Naive thymus-derived CD4-positive, alpha-beta T cell (primary cell): ENCODE results near the gene ERICH6. TPM values are rescaled to one million over a fixed set of nuclear protein-coding genes. Genes with fewer than 3 reads are reported as not detected.

Experiments
- ATAC-seq: fragments of 150-1000 bp; cut with Tn5 transposase; 2 replicates; pipeline ENCODE4 v1.10.0; 2021; ENCODE audit warnings: mild to moderate bottlenecking, moderate library complexity
- CTCF ChIA-PET: fragments of 350-600 bp; sonication (Branson Sonifier 250); formaldehyde crosslinking; loops from one replicate; lab custom pipeline; 2021; ENCODE audit warnings: antibody characterized with exemption; lab: Charles Lee
- POLR2A ChIA-PET: fragments of 350-600 bp; sonication (Branson Sonifier 250); formaldehyde crosslinking; loops from one replicate; lab custom pipeline; 2021; ENCODE audit warnings: antibody characterized with exemption, inconsistent platforms; lab: Charles Lee
- DNase-seq, 9 donors: peaks; one replicate each; pipeline versions ENCODE4 v3.0.0 to v3.0.0-alpha.2; 2020 to 2022; ENCODE audit warnings: mixed read lengths in 1 of 9
- H3K27ac ChIP-seq: one replicate; pipeline ENCODE4 v1.7.0; 2013; ENCODE audit warnings: mild to moderate bottlenecking, low read depth, low read length, moderate library complexity
- H3K27me3 ChIP-seq, 2 donors: one replicate each; pipeline ENCODE4 v1.7.0; 2013; ENCODE audit warnings: low read length in 2 of 2, mild to moderate bottlenecking in 2 of 2, moderate library complexity in 2 of 2; ENCODE audit not compliant: control insufficient read depth in 2 of 2, insufficient read depth in 2 of 2
- H3K36me3 ChIP-seq, 3 experiments: 1 replicate in 2 of 3; 2 replicates in 1 of 3; pipeline ENCODE4 v1.7.0; 2013; ENCODE audit warnings: low read length in 3 of 3, mild to moderate bottlenecking in 3 of 3, moderate library complexity in 1 of 3; ENCODE audit not compliant: insufficient read depth in 3 of 3, control insufficient read depth in 2 of 3
- H3K4me1 ChIP-seq, 2 donors: one replicate each; pipeline ENCODE4 v1.7.0; 2013; ENCODE audit warnings: low read length in 2 of 2, mild to moderate bottlenecking in 2 of 2, moderate library complexity in 1 of 2; ENCODE audit not compliant: control insufficient read depth in 2 of 2, insufficient read depth in 2 of 2
- H3K4me3 ChIP-seq: 2 replicates; pipeline ENCODE4 v1.7.0; 2013; ENCODE audit warnings: mild to moderate bottlenecking, low read length
- H3K9me3 ChIP-seq, 3 experiments: 1 replicate in 2 of 3; 2 replicates in 1 of 3; pipeline ENCODE4 v1.7.0; 2013; ENCODE audit warnings: low read length in 3 of 3; ENCODE audit not compliant: control insufficient read depth in 2 of 3
- H3K27ac Mint-ChIP-seq, 9 donors: one replicate each; pipeline ENCODE4 v1.8.0; 2020 to 2022; ENCODE audit warnings: mixed read lengths in 9 of 9, mild to moderate bottlenecking in 8 of 9, moderate library complexity in 5 of 9, inconsistent platforms in 2 of 9
- H3K27me3 Mint-ChIP-seq, 5 donors: one replicate each; pipeline ENCODE4 v1.8.0; 2021 to 2022; ENCODE audit warnings: mixed read lengths in 5 of 5, mild to moderate bottlenecking in 1 of 5
- H3K36me3 Mint-ChIP-seq, 5 donors: one replicate each; pipeline ENCODE4 v1.8.0; 2020 to 2022; ENCODE audit warnings: mixed read lengths in 5 of 5, mild to moderate bottlenecking in 3 of 5, inconsistent platforms in 1 of 5
- H3K4me1 Mint-ChIP-seq, 7 donors: one replicate each; pipeline ENCODE4 v1.8.0; 2020 to 2022; ENCODE audit warnings: mixed read lengths in 7 of 7, mild to moderate bottlenecking in 3 of 7, inconsistent platforms in 1 of 7
- H3K4me3 Mint-ChIP-seq, 10 donors: one replicate each; pipeline ENCODE4 v1.8.0; 2020 to 2022; ENCODE audit warnings: mild to moderate bottlenecking in 10 of 10, mixed read lengths in 10 of 10, moderate library complexity in 6 of 10, inconsistent platforms in 2 of 10
- H3K9me3 Mint-ChIP-seq, 11 donors: one replicate each; pipeline ENCODE4 v1.8.0; 2020 to 2022; ENCODE audit warnings: mixed read lengths in 11 of 11, mild to moderate bottlenecking in 4 of 11, inconsistent platforms in 1 of 11, moderate library complexity in 1 of 11
- intact Hi-C, 2 donors: fragments of 100-400 bp; cut with micrococcal nuclease; formaldehyde crosslinking; loops; one replicate each; pipeline ENCODE4 v1.15.1; 2023
- polyA plus RNA-seq, 2 donors: library from polyadenylated mRNA; unstranded; fragments of 300-500 nt; fragmentation: Illumina TruSeq; gene quantifications; one replicate each; pipeline ENCODE4 v1.2.3, GENCODE V29; 2021
- total RNA-seq, 6 experiments: library from RNA in 5 of 6; stranded (reverse) in 5 of 6; gene quantifications; 1 replicate in 5 of 6; 2 replicates in 1 of 6; pipeline ENCODE4 v1.2.3 and lab custom pipeline; 2021 to 2026

ERICH6 gene
- total and polyA plus RNA-seq, 7 experiments from 2014 or later = 0.24 to 1.4 (median 0.53) TPM; not detected in 2

DNA sequence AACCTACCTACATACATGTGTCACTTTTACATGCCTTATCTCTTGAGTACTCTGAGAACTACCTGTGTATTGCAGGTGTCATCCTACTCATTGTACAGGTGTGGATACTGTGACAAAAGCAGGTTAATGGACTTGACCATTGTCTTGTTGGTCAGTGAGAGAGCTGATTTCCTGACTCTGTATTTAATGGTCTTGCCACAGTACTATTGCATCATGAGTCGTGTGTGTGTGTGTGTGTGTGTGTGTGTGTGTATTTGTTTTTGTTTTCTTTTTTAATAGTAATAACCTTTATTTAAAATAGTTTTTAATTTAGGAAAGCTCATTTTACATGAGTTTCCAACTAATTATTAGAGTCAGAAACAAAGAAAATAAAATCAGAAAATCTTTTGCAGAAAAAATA, 92.9 kb downstream of the ERICH6 start:
- no peak overlapping the region for H3K27ac ChIP-seq
- Mint-ChIP-seq H3K4me3 (peak overlapping the region in 5 of 10 donors; percentile 47 to 93 (median 59)), H3K27me3 (no peaks in the 10 kb centered on the region), H3K27ac (peak overlapping the region in 2 of 9 donors; percentile 2 to 72), H3K36me3 (peaks cover 10 to 44% (median 39%) of the 10 kb centered on the region in 5 donors), H3K4me1 (peaks cover 60 to 84% (median 80%) of the 10 kb centered on the region in 7 donors), H3K9me3 (peaks cover 0 to 5% (median 0%) of the 10 kb centered on the region in 11 donors)
- peaks cover 0 to 14% (median 0%) of the 10 kb centered on the region in 3 experiments for H3K36me3 ChIP-seq
- intact Hi-C loops = no loop called here
- no peaks in the 10 kb centered on the region for H3K27me3 ChIP-seq
- no peaks in the 10 kb centered on the region for H3K9me3 ChIP-seq
- ChIA-PET CTCF (no interaction called here), POLR2A (interaction anchor here (0.6 to 1.4 kb wide), 2 partner anchors 8 to 193 kb away, joined by 3 to 7 read pairs; partner anchors contain the start of gene SELENOT)
- peaks cover 44 to 54% of the 10 kb centered on the region in 2 donors for H3K4me1 ChIP-seq
- DNase-seq = no peak
- ATAC-seq = no peak
- H3K4me3 ChIP-seq = no peak overlapping the region

DNA sequence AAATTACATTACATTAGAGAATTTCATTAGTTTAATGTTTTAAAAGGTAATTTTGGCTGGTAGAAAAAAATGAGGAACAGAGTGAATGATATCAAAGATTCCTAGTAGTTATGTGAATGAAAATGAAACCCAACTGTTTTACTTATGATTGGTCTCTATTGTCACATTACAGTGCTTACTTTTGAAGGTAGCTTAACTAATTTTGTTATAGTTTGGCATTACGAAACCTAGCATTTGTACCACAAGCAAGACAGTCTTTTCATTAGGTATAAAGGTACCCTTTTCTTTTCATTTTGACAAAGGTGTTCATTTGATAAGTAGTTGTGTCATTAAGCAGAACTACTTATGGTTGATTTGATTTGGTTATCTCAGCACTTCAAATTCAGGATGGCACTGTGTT, 93.7 kb downstream of the ERICH6 start:
- Histone ChIP-seq H3K36me3 (peaks cover 0 to 14% (median 0%) of the 10 kb centered on the region in 3 experiments), H3K9me3 (no peaks in the 10 kb centered on the region), H3K27ac (no peak overlapping the region), H3K4me1 (peaks cover 48 to 60% of the 10 kb centered on the region in 2 donors), H3K27me3 (no peaks in the 10 kb centered on the region), H3K4me3 (no peak overlapping the region)
- Mint-ChIP-seq H3K27me3 (no peaks in the 10 kb centered on the region), H3K27ac (peak overlapping the region in 3 of 9 donors; percentile 2 to 75 (median 72)), H3K36me3 (peaks cover 10 to 47% (median 40%) of the 10 kb centered on the region in 5 donors), H3K4me3 (peak overlapping the region in 9 of 10 donors; percentile 2 to 93 (median 54)), H3K4me1 (peaks cover 63 to 92% (median 88%) of the 10 kb centered on the region in 7 donors), H3K9me3 (peaks cover 0 to 5% (median 0%) of the 10 kb centered on the region in 11 donors)
- CTCF ChIA-PET = interaction anchor here (0.6 kb wide), 1 partner anchor 149 kb away, joined by 3 read pairs; no protein-coding TSS in a partner anchor
- POLR2A ChIA-PET = no interaction called here
- no peak for DNase-seq
- intact Hi-C loops = no loop called here
- no peak for ATAC-seq

Other genes with a start within 250 kb of the ERICH6 start
- 100 to 1,000 TPM in 4 of 5 experiments, 10 to 100 TPM in 1; 89.4 to 120 (median 115) TPM for gene SERP1, start 157.4 kb downstream of the ERICH6 start, total RNA-seq
- 100 to 1,000 TPM; 115 to 140 TPM for gene SERP1, start 157.4 kb downstream of the ERICH6 start, polyA plus RNA-seq
- gene EIF2A, start 157.1 kb downstream of the ERICH6 start, total RNA-seq = 100 to 1,000 TPM in 4 of 5 experiments, 10 to 100 TPM in 1; 94.7 to 135 (median 105) TPM
- 10 to 100 TPM; 54.1 to 58.4 TPM for gene EIF2A, start 157.1 kb downstream of the ERICH6 start, polyA plus RNA-seq
- 100 to 1,000 TPM in 1 of 5 experiments, 10 to 100 TPM in 4; 51.3 to 104 (median 78.1) TPM for gene SELENOT, start 100.6 kb downstream of the ERICH6 start, total RNA-seq
- 100 to 1,000 TPM; 174 to 179 TPM for gene SELENOT, start 100.6 kb downstream of the ERICH6 start, polyA plus RNA-seq
- 10 to 100 TPM; 19.8 to 39.2 (median 31.0) TPM for gene SIAH2, start 59.2 kb upstream of the ERICH6 start, total RNA-seq
- 10 to 100 TPM; 13.9 to 23.1 TPM for gene SIAH2, start 59.2 kb upstream of the ERICH6 start, polyA plus RNA-seq
- not detected for gene MINDY4B, start 201.5 kb upstream of the ERICH6 start, total RNA-seq
- gene MINDY4B, start 201.5 kb upstream of the ERICH6 start, polyA plus RNA-seq = not detected